Astrocyte (in vitro differentiated cells and primary cell): Measurements from ENCODE around the gene SMAD7.

ENCODE experiments used
- EZH2 ChIP-seq: IDR thresholded peaks from 2 replicates; pipeline ENCODE4 v1.6.1; 2012; ENCODE audit warnings: mild to moderate bottlenecking, low read length, inconsistent platforms; ENCODE audit not compliant: insufficient read depth
- TF ChIP-seq, protein P1 (sequence below): IDR thresholded peaks from 2 replicates; pipeline ENCODE4 v1.5.1; 2011; ENCODE audit warnings: low read depth, mild to moderate bottlenecking, inconsistent platforms, low read length, moderate library complexity; ENCODE audit not compliant: insufficient read depth

DNA sequence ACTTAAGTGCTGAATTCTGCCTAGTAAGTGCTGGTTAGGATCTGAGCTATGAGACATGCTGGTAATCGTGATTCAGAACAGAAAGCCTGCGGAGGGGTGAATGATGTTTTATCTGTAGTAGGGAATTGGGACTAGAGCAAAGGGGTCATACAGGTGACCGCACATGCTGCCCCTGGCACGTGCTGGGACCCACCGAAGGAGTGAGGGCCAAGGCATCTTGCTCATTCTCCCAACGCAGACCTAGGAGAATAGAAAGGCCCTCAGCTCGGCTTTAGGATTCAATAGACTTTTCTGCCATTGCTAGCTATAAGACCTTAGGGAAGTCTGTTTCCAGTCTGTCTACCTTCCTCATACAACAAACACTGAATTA lies 8.8 kb upstream of the SMAD7 start:
- TF ChIP-seq, protein P1, sequence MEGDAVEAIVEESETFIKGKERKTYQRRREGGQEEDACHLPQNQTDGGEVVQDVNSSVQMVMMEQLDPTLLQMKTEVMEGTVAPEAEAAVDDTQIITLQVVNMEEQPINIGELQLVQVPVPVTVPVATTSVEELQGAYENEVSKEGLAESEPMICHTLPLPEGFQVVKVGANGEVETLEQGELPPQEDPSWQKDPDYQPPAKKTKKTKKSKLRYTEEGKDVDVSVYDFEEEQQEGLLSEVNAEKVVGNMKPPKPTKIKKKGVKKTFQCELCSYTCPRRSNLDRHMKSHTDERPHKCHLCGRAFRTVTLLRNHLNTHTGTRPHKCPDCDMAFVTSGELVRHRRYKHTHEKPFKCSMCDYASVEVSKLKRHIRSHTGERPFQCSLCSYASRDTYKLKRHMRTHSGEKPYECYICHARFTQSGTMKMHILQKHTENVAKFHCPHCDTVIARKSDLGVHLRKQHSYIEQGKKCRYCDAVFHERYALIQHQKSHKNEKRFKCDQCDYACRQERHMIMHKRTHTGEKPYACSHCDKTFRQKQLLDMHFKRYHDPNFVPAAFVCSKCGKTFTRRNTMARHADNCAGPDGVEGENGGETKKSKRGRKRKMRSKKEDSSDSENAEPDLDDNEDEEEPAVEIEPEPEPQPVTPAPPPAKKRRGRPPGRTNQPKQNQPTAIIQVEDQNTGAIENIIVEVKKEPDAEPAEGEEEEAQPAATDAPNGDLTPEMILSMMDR: no peak
- TF ChIP-seq EZH2: no peak
